HEK293T (cell line): ENCODE data around the gene RNPEP.
A peak's percentile ranks its signal among the peaks of the same experiment; 100 is the strongest.

Experiments used
- CTCF ChIA-PET: fragments of 350-600 bp; formaldehyde crosslinking; extraction: SDS; loops from one replicate; lab custom pipeline; 2021; ENCODE audit warnings: antibody characterized with exemption, inconsistent platforms; lab: Yijun Ruan, JAX
- POLR2A ChIA-PET: fragments of 350-600 bp; formaldehyde crosslinking; extraction: SDS; loops from one replicate; lab custom pipeline; 2020; ENCODE audit warnings: antibody characterized with exemption, inconsistent platforms; lab: Yijun Ruan, JAX
- DNase-seq: peaks from one replicate; pipeline ENCODE4 v3.0.0; 2012; ENCODE audit warnings: mixed read lengths; ENCODE audit errors: extremely low spot score
- ARNT ChIP-seq: fragments of 450-650 bp; IDR thresholded peaks from 2 replicates; pipeline ENCODE4 v1.6.1; 2017; ENCODE audit warnings: mild to moderate bottlenecking
- BHLHE40 ChIP-seq: fragments of 450-650 bp; IDR thresholded peaks from 2 replicates; pipeline ENCODE4 v1.6.1; 2016; ENCODE audit warnings: mild to moderate bottlenecking, moderate library complexity, borderline replicate concordance
- CTBP1 ChIP-seq: fragments of 450-650 bp; IDR thresholded peaks from 2 replicates; pipeline ENCODE4 v1.6.1; 2016; ENCODE audit warnings: borderline replicate concordance
- ELF4 ChIP-seq: fragments of 450-650 bp; IDR thresholded peaks from 2 replicates; pipeline ENCODE4 v1.6.1; 2017; ENCODE audit warnings: antibody characterized with exemption
- FOXA1 ChIP-seq: fragments of 450-650 bp; IDR thresholded peaks from 2 replicates; pipeline ENCODE4 v1.6.1; 2016; ENCODE audit warnings: mild to moderate bottlenecking
- FOXK2 ChIP-seq: fragments of 450-650 bp; IDR thresholded peaks from 2 replicates; pipeline ENCODE4 v1.6.1; 2016; ENCODE audit warnings: mild to moderate bottlenecking
- FOXM1 ChIP-seq: fragments of 450-650 bp; IDR thresholded peaks from 2 replicates; pipeline ENCODE4 v1.6.1; 2017; ENCODE audit warnings: mild to moderate bottlenecking, borderline replicate concordance
- HDGF ChIP-seq: fragments of 450-650 bp; IDR thresholded peaks from 2 replicates; pipeline ENCODE4 v1.6.1; 2017; ENCODE audit warnings: antibody characterized with exemption, borderline replicate concordance
- L3MBTL2 ChIP-seq: fragments of 450-650 bp; conservative IDR thresholded peaks from 2 replicates; pipeline ENCODE4 v1.6.1; 2016; ENCODE audit warnings: mild to moderate bottlenecking
- LEF1 ChIP-seq: fragments of 450-650 bp; IDR thresholded peaks from 2 replicates; pipeline ENCODE4 v1.6.1; 2017; ENCODE audit warnings: mild to moderate bottlenecking, borderline replicate concordance
- NFRKB ChIP-seq: fragments of 450-650 bp; IDR thresholded peaks from 2 replicates; pipeline ENCODE4 v1.6.1; 2016; ENCODE audit warnings: mild to moderate bottlenecking, moderate library complexity
- PKNOX1 ChIP-seq: fragments of 450-650 bp; IDR thresholded peaks from 2 replicates; pipeline ENCODE4 v1.6.1; 2016
- SP1 ChIP-seq: fragments of 450-650 bp; IDR thresholded peaks from 2 replicates; pipeline ENCODE4 v1.6.1; 2017
- SUZ12 ChIP-seq: fragments of 450-650 bp; IDR thresholded peaks from 2 replicates; pipeline ENCODE4 v1.6.1; 2016; ENCODE audit warnings: mild to moderate bottlenecking
- TARDBP ChIP-seq: fragments of 450-650 bp; IDR thresholded peaks from 2 replicates; pipeline ENCODE4 v1.6.1; 2016
- ZNF384 ChIP-seq: fragments of 450-650 bp; IDR thresholded peaks from 2 replicates; pipeline ENCODE4 v1.6.1; 2016

RNPEP gene

GRCh38 chr1:201989354-201990128 is 7.1 kb downstream of the RNPEP start:
- ChIA-PET POLR2A (no interaction called here), CTCF (interaction anchor here (2.1 kb wide), 1 partner anchor 11 kb away, joined by 10 read pairs; no protein-coding TSS in a partner anchor)
- no peak for TF ChIP-seq CTBP1
- TF ChIP-seq ARNT, result no peak
- no peak for TF ChIP-seq PKNOX1
- TF ChIP-seq SUZ12, result no peak
- TF ChIP-seq ZNF384, result no peak
- TF ChIP-seq BHLHE40, result no peak
- TF ChIP-seq SP1, result no peak
- no peak for TF ChIP-seq FOXK2
- no peak for TF ChIP-seq HDGF
- no peak for TF ChIP-seq FOXA1
- TF ChIP-seq L3MBTL2, result no peak
- no peak for TF ChIP-seq LEF1
- TF ChIP-seq FOXM1, result no peak
- TF ChIP-seq TARDBP, result no peak
- TF ChIP-seq NFRKB, result no peak
- DNase-seq, result no peak

- POLR2A ChIA-PET, result no interaction called here
- CTCF ChIA-PET, result no interaction called here
- no peak for DNase-seq
- TF ChIP-seq L3MBTL2 (no peak), SP1 (no peak), SUZ12 (no peak), FOXA1 (no peak), FOXM1 (no peak), HDGF (no peak)
Measured at GRCh38 chr1:201990427-201990826, 8.0 kb downstream of the RNPEP start.

- ChIA-PET CTCF (interaction anchor here (0.5 to 2.3 kb wide), 21 partner anchors 8 to 332 kb away, joined by 3 to 26 read pairs (median 4); partner anchors contain the start of gene IPO9), POLR2A (no interaction called here)
- TF ChIP-seq CTBP1 (no peak), PKNOX1 (peak; percentile 36; the same call in 1 of the 2 replicates)
- DNase-seq, result peak; percentile 84
Measured at GRCh38 chr1:201999625-202000238, 17.3 kb downstream of the RNPEP start.

- TF ChIP-seq ELF4, result no peak
- no peak for TF ChIP-seq ARNT
- no peak for TF ChIP-seq SP1
- no peak for TF ChIP-seq PKNOX1
- no peak for TF ChIP-seq FOXK2
- no peak for TF ChIP-seq CTBP1
- no peak for TF ChIP-seq LEF1
- TF ChIP-seq FOXM1, result no peak
- TF ChIP-seq NFRKB, result no peak
- no peak for TF ChIP-seq HDGF
- ChIA-PET CTCF (interaction anchor here (1.3 kb wide), 1 partner anchor 116 kb away, joined by 4 read pairs; no protein-coding TSS in a partner anchor), POLR2A (no interaction called here)
- DNase-seq, result no peak
Measured at GRCh38 chr1:202002507-202002906, 20.1 kb downstream of the RNPEP start.

GRCh38 chr1:202004711-202005110 is 22.3 kb downstream of the RNPEP start:
- TF ChIP-seq HDGF (no peak), ZNF384 (no peak), TARDBP (no peak), L3MBTL2 (no peak), NFRKB (no peak), BHLHE40 (no peak), FOXA1 (no peak), SP1 (no peak), FOXM1 (no peak), FOXK2 (no peak), SUZ12 (no peak), ELF4 (no peak), CTBP1 (no peak), ARNT (no peak), LEF1 (no peak), PKNOX1 (no peak)
- DNase-seq, result no peak
- ChIA-PET CTCF (interaction anchor here (0.6 to 1.5 kb wide), 2 partner anchors 11 to 132 kb away, joined by 3 to 5 read pairs; no protein-coding TSS in a partner anchor), POLR2A (no interaction called here)
